HG03060 (cell line): ENCODE measurements around the gene ODAD2.
"Not testable (repeated sequence)": the region's sequence is repeated elsewhere in the genome, so short reads cannot be mapped to it uniquely, and the experiment has no call there.

Experiments used
- ATAC-seq: cut with Tn5 transposase; IDR thresholded peaks from one replicate; pipeline ENCODE4 v1.9.1; 2021; ENCODE audit warnings: low read depth, moderate number of reproducible peaks; ENCODE audit not compliant: unreplicated experiment

ODAD2 gene

DNA sequence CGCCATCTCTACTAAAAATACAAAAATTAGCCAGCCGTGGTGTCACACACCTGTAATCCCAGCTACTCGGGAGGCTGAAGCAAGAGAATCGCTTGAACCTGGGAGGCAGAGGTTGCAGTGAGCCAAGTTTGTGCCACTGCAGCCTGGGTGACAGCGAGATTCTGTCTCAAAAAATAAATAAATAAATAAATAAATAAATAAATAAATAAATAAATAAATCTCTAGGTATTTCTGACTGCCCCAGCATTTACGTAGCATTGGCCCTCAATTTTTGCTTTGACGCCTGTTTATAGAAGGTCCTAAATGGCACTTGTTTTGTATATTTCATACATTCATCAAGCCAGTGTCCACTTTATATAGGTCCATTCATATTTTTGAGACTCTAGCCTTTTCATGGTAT, 28.9 kb downstream of the ODAD2 start:
- ATAC-seq, result not testable (repeated sequence)

DNA sequence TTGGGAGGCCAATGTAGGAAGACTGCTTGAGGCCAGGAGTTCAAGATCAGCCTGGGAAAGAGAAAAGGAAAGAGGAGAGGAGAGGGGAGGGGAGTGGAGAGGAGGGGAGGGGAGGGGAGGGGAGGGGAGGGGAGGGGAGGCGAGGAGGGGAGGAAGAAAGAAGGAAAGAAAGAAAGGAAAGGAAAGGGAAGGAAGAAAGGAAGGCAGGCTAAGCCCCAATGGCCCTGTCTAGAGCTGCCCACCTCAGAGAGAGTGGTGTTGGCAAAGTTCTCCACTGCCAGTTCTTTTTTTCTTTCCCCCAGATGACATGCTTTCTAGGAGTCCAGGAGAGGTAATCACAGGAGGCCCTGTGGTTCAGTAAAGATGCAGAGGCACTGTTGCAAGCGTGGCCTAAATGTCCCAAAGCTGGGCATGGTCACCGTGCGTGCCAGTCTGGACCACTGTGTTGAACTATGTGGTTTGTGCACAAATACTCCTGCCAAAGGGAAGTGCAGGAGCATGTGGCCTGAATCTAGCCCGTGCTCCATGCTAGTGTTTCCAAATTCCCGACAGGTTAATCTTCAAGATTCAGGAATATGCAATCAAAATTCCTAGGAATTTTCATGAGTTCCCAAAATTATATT, 39.7 kb downstream of the ODAD2 start:
- ATAC-seq, result no peak

- ATAC-seq, result not testable (repeated sequence)
These were observed 40.5 kb downstream of the ODAD2 start for GRCh38 chr10:27958383-27958782.

DNA sequence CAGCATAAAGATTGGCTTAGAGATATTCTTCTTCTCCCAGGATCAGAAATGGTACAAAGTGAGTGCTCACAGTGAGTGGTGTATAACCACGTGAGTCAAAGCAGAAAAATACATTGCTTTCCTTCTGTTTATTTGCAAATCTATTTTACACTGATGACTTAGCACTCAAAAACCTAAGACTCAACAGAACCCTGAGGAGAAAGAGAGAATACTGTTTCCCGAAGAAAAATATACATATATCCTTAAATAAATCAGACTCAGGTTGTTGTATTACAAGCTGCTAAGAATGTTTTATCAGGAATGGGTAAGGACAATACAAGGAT, 48.7 kb downstream of the ODAD2 start:
- ATAC-seq, result no peak

GRCh38 chr10:27949528-27950241, 49.2 kb downstream of the ODAD2 start:
- no peak for ATAC-seq

DNA sequence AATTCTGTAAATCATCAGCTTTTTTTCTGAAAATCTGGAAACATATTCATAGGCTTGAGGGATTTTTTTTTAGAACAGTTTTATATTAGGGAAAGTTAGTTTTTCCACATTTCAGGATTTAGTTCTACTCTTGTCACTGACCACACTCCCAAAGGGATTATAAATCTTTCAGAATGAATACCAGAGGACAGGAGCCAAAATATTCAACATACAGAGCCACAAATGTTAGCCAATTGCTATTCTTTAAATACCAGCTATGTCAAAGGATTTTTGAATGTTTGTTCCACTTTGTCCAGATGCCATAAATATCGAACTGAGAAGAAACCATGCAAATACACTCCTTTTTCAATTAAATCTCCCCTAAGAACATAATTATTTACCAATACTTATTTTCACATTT, 50.7 kb downstream of the ODAD2 start:
- ATAC-seq, result no peak

DNA sequence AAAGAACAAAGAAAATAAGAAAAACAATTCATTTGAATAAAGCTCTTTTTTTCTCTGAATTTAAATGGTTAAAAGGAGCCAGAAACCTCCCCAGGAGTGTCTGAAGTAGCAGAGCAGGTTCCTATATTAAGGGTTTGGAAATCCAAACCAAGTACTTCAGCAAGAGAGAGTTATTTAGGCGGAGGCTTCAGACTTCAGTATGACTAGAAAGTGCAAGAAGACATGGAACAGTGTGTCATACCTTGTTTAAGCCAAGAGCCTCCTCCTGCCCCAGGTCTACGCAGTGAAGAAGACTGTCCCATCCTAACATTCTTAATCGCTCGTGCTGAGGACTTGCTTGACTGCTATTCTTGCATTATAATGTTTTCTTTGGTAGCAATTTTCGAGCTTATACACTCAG, 51.3 kb downstream of the ODAD2 start:
- ATAC-seq, result no peak

- no peak for ATAC-seq
These were observed 54.9 kb downstream of the ODAD2 start for GRCh38 chr10:27944005-27944404.

DNA sequence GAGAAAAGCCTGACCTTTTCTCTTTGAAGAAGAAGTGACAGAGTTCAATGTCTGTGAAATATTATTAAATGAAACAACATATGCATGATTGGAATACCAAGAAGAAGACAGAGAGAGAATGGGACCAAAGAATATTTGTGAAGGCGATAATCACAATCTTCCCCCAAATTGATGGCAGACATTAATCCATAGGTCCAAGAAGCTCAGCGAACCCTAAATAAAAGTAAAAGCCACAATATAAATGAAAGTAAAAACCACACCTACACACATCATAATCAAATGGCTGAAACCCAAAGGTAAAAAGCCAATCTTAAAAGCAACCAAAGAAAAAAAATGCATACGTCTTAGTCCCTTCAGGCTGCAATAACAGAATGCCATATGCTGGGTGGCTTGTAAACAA, 84.0 kb downstream of the ODAD2 start:
- ATAC-seq, result no peak

DNA sequence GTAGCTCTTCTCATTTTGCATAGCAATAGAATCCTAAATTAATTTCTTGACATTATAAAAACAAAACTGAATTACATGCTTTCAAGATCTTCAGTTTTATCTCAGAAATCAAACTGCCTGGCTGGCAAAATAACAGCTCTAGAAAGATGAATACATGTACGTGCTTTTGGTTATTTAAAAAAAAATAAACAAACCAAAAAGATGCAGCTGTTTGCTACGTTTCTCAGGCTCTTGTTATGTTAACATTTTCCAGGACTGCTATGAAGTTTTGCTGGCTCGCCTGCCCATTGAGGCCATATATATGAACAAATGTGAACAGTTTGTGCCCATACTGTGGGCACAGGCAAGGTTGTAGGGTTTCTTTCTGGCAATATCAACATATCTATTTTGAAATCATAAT, 86.6 kb downstream of the ODAD2 start:
- ATAC-seq, result no peak

DNA sequence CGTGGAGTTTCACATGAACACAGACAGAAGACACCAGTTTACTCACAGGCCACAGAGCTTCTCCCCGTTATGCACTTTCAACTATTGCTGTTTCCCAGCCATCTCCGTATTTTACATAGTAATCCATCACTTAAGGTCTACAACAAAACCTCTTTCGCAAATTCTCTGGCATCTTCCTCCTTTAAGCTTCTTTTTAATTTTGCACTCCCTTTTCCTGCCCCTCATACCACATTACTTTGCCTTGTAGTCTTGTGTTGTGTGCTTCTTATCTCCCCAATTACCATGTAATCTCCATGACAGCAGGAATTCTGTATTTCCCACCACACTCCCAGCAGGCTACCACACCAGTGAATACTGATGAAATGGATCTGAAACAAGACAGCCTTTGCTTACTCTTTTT, 87.3 kb downstream of the ODAD2 start:
- no peak for ATAC-seq

DNA sequence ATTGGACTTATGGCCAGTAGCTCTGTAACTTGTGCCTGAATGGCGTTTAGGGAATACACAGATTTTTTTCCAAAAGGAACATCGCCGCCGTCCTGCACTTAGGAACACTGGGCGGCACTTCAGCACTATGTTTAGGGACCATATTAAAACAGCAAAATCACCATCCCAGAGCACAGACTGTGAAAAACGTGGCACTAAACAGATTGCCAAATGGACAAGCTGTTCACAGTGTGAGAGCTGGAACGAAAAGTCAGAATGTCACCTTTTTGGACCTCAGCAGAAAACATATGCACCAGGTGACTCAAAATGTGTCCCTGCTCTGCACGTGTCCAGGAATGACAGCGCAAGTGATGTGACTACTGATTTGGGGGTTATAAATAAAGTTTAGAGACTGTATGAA, 87.9 kb downstream of the ODAD2 start:
- no peak for ATAC-seq

DNA sequence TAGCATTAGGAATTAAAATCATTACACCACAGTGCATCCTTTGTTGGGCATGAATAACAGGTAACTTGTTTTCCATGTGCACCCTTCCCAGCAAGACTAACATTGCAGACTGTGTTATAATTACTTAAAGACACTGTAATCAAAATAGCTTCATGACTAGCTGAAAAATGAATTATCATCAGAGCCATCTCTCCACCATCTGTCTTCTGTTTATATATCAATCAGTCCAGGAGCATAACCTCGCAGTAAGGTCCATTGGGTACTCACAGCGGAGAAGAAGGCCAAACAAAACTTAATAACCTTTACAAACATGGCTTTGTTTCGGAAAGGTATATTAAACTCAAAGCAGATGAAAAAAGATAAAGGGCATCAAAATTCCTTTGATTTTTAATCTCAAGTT, 90.6 kb downstream of the ODAD2 start:
- no peak for ATAC-seq

GRCh38 chr10:27899485-27899884, 99.4 kb downstream of the ODAD2 start:
- not testable (repeated sequence) for ATAC-seq

- ATAC-seq, result no peak
These were observed 99.8 kb downstream of the ODAD2 start for GRCh38 chr10:27899058-27899457.

DNA sequence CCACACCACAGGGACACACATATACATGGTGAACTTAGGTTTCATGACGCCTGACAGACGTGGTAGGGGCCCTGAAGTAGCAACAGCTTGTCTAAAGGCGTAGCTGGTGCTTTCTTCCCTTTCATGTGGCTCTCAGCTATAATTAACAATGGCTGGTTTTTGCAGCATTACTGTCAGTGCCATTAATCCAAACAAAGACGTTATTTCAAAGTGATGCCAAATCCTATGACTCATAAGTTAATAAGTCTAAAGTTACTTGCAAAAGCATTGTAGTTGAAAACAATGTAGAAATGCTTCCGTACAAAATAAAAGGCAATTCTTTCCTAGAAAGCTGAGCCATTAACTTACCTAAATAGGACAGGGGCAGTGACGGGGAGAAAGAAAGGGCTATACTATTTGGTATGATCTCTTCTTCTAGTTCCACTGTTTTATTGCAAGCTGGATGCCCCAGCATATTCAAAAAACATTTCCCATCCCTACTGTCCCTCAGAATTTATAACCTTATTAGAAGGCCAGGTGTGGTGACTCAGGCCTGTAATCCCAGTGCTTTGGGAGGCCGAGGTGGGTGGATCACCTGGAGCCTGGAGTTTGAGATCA, 105.4 kb downstream of the ODAD2 start:
- no peak for ATAC-seq

DNA sequence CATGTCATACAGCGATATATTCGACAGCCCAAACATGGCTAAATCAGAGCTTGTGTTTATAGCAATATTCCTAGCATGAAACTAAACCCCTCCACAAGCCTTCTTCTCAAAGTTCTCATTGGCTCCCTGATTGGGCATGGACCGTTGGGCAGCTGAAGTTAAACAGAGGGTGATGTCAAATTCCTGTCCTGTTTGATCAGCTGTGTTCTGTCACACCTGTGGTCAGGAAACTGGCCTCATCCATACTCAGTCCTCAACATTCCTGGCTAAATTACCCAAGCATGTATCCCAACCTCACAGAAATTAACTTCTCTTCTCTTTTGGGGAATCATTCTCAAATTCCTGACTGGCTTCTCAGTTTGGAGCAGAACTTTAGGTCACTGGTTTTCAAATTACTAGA, 107.9 kb downstream of the ODAD2 start:
- ATAC-seq, result no peak

DNA sequence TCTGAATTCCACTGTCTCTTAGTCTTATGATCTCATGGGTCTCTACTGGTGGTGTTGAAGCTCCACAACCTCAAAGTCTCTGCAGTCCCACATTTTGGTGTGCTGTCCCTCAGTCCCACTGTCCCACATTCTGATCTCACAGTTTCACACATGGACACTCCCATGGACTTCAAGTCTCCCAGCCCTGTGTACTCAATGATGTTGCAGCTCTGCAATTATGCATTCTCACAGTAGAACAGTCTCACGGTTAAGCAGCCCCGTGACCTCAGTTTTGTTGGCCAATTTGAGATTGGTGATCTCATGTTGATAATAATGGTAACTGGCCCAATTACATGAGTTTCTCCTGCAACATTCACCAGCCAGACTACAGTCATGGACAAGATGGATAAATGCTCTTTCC, 109.4 kb downstream of the ODAD2 start:
- no peak for ATAC-seq

GRCh38 chr10:27884185-27884641, 114.7 kb downstream of the ODAD2 start:
- no peak for ATAC-seq

GRCh38 chr10:27878281-27878680, 120.6 kb downstream of the ODAD2 start:
- ATAC-seq, result no peak

GRCh38 chr10:27865221-27865635, 133.7 kb downstream of the ODAD2 start:
- no peak for ATAC-seq

DNA sequence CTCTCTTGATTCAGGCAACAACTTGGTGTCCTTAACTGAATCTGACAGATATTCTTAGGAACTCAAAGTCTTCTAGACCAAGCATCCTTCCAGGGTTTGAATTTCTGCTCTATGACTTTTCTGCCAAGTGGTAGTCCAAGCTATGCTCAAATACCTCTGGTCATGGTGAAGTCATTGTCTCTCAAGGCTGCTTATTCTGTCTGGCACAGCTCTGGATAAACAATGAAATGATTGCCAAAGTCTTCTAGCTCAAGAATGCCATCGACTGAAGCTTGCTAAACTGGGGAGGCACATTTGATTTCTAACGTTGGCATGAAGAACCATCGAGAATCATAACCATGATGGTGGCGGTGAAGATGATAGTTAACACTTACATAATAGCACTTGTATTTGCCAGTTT, 137.1 kb downstream of the ODAD2 start:
- no peak for ATAC-seq
